ENCODE data around the gene DLGAP1. TPM values are rescaled to one million over a fixed set of nuclear protein-coding genes. Genes with fewer than 3 reads are reported as not detected.

The DLGAP1 gene
- total RNA-seq, 1 donor from 2014 or later, result 3.7 TPM

GRCh38 chr18:3500016-3500415 is 955.1 kb downstream of the DLGAP1 start:
- no peak for TF ChIP-seq CTCF (conservative IDR thresholded peaks at IDR 0.05)
- no peak for DNase-seq (ENCODE audit: extremely low spot score, unreplicated experiment)
- peaks cover 15% of the 10 kb centered on the region for H3K4me1 Mint-ChIP-seq (ENCODE audit: unreplicated experiment)
- peak overlapping the region; percentile 82 for H3K4me3 Mint-ChIP-seq
- peaks cover 28% of the 10 kb centered on the region for H3K27me3 Mint-ChIP-seq
- peak overlapping the region; percentile 39 for H3K27ac Mint-ChIP-seq
- H3K9me3 Mint-ChIP-seq, result no peaks in the 10 kb centered on the region
- H3K36me3 Mint-ChIP-seq, result no peaks in the 10 kb centered on the region

GRCh38 chr18:3499501-3499900 is 955.6 kb downstream of the DLGAP1 start:
- peak overlapping the region; percentile 82 for H3K4me3 Mint-ChIP-seq
- peaks cover 15% of the 10 kb centered on the region for H3K4me1 Mint-ChIP-seq (ENCODE audit: unreplicated experiment)
- no peaks in the 10 kb centered on the region for H3K9me3 Mint-ChIP-seq
- no peak for DNase-seq (ENCODE audit: extremely low spot score, unreplicated experiment)
- H3K36me3 Mint-ChIP-seq, result no peaks in the 10 kb centered on the region
- TF ChIP-seq CTCF (conservative IDR thresholded peaks at IDR 0.05), result no peak
- peak overlapping the region; percentile 39 for H3K27ac Mint-ChIP-seq
- H3K27me3 Mint-ChIP-seq, result peaks cover 28% of the 10 kb centered on the region

GRCh38 chr18:3498698-3499471 is 956.2 kb downstream of the DLGAP1 start:
- Mint-ChIP-seq H3K4me3 (peak overlapping the region; percentile 82), H3K4me1 (ENCODE audit: unreplicated experiment) (peaks cover 15% of the 10 kb centered on the region), H3K9me3 (no peaks in the 10 kb centered on the region), H3K27ac (peak overlapping the region; percentile 39), H3K27me3 (peaks cover 28% of the 10 kb centered on the region), H3K36me3 (no peaks in the 10 kb centered on the region)
- peak; percentile 73 for DNase-seq (ENCODE audit: extremely low spot score, unreplicated experiment)
- no peak for TF ChIP-seq CTCF (conservative IDR thresholded peaks at IDR 0.05)

GRCh38 chr18:3495691-3496430 is 959.2 kb downstream of the DLGAP1 start:
- Mint-ChIP-seq H3K36me3 (no peaks in the 10 kb centered on the region), H3K27me3 (peaks cover 38% of the 10 kb centered on the region), H3K27ac (no peak overlapping the region), H3K4me1 (ENCODE audit: unreplicated experiment) (peaks cover 8% of the 10 kb centered on the region), H3K9me3 (no peaks in the 10 kb centered on the region), H3K4me3 (no peak overlapping the region)
- no peak for TF ChIP-seq CTCF (conservative IDR thresholded peaks at IDR 0.05)
- DNase-seq (ENCODE audit: extremely low spot score, unreplicated experiment), result no peak

- peaks cover 3% of the 10 kb centered on the region for H3K4me1 Mint-ChIP-seq (ENCODE audit: unreplicated experiment)
- TF ChIP-seq CTCF (conservative IDR thresholded peaks at IDR 0.05), result no peak
- H3K4me3 Mint-ChIP-seq, result no peak overlapping the region
- H3K27me3 Mint-ChIP-seq, result peaks cover 34% of the 10 kb centered on the region
- no peak overlapping the region for H3K27ac Mint-ChIP-seq
- H3K9me3 Mint-ChIP-seq, result peaks cover 4% of the 10 kb centered on the region
- no peaks in the 10 kb centered on the region for H3K36me3 Mint-ChIP-seq
- DNase-seq (ENCODE audit: extremely low spot score, unreplicated experiment), result no peak
These were observed 960.5 kb downstream of the DLGAP1 start for GRCh38 chr18:3494569-3494968.

All from type B pancreatic cell (in vitro differentiated cells).